ENCODE results near the gene ZNF275.

DNA sequence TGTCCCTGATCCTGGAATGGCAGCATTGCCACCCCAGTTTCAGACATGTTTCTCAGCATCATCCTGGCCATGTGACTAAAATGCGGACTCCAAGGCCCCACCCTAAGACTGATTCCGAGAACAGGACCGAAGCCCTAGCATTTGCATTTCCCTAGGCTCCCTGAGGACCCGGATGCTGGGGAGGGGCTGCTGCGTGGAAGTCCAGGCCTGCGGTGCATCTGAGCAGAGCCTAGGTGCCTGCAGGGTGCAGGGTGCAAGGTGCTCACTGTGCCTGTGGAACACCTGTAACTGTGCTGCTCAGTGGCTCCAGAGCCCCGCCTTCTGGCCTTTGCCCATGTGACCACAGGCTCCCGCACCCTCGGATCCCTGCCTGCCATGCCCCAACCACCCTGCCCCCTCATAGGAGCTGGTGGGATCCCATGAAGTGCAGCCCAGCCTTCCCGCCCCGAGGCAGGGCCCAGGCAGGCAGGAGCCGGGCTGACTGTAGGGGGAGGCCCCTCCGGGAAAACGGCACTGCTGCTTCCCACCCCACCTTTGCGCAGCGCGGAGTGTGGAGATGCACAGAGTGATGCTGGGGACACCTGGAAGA lies 27.3 kb upstream of the ZNF275 start:
- TF ChIP-seq CTCF (IDR thresholded peaks at IDR 0.05; ENCODE audit: poor library complexity) (no peak), EZH2 (IDR thresholded peaks at IDR 0.05; ENCODE audit: borderline replicate concordance) (no peak), EZH2phosphoT487 (IDR thresholded peaks at IDR 0.05; ENCODE audit: low read depth, severe bottlenecking, unreplicated experiment) (no peak)

All from hepatocyte (in vitro differentiated cells).